Uterus (tissue), 4 donors: ENCODE results near the gene PI4K2A. TPM values are rescaled to one million over a fixed set of nuclear protein-coding genes. Genes with fewer than 3 reads are reported as not detected.
A peak's percentile ranks its signal among the peaks of the same experiment; 100 is the strongest.
"Not testable (repeated sequence)": the region's sequence is repeated elsewhere in the genome, so short reads cannot be mapped to it uniquely, and the experiment has no call there.

Source experiments
- DNase-seq, 2 donors: peaks; one replicate each; pipeline ENCODE4 v3.0.0-alpha.2; 2019 to 2020
- H3K27ac ChIP-seq, 2 donors: fragments of 200-600 bp; sonication (generic); 1 replicate in 1 of 2; 2 replicates in 1 of 2; pipeline ENCODE4 v1.5.1; 2016 to 2018
- H3K27me3 ChIP-seq, 2 donors: fragments of 200-600 bp; sonication (generic); one replicate each; pipeline ENCODE4 v1.5.1; 2018 to 2019; ENCODE audit warnings: control low read depth in 1 of 2
- H3K36me3 ChIP-seq, 2 donors: fragments of 200-600 bp; sonication (generic); one replicate each; pipeline ENCODE4 v1.5.1; 2019; ENCODE audit warnings: control low read depth in 1 of 2
- H3K4me1 ChIP-seq, 2 donors: fragments of 200-600 bp; sonication (generic); one replicate each; pipeline ENCODE4 v1.5.1; 2018 to 2019; ENCODE audit warnings: control low read depth in 1 of 2
- H3K4me3 ChIP-seq, 2 donors: fragments of 200-600 bp; sonication (generic); 1 replicate in 1 of 2; 2 replicates in 1 of 2; pipeline ENCODE4 v1.5.1; 2018 to 2019; ENCODE audit warnings: mild to moderate bottlenecking in 1 of 2
- H3K9me3 ChIP-seq, 2 donors: fragments of 200-600 bp; sonication (generic); one replicate each; pipeline ENCODE4 v1.5.1; 2019; ENCODE audit warnings: control low read depth in 1 of 2
- POLR2A ChIP-seq, 2 donors: fragments of 450-650 bp; IDR thresholded peaks; one replicate each; pipeline ENCODE4 v1.6.1; 2016; ENCODE audit warnings: antibody characterized with exemption in 2 of 2, mild to moderate bottlenecking in 1 of 2, moderate library complexity in 1 of 2
- intact Hi-C: fragments of 100-400 bp; cut with DNase I; formaldehyde crosslinking; loops from one replicate; pipeline ENCODE4 v1.15.1; 2023; ENCODE audit warnings: low total_unique reads
- total RNA-seq, 4 donors: library from RNA; depleted of rRNA in 3 of 4; stranded (reverse); fragments of >200 nt in 3 of 4; gene quantifications; one replicate each; pipeline versions ENCODE4 v1.1.0 to v1.2.4, GENCODE V29; 2014 to 2023
- TF ChIP-seq, protein P1 (sequence below), 4 experiments: fragments of 200-600 bp in 2 of 4; fragments of 450-650 bp in 2 of 4; sonication (generic) in 2 of 4; IDR thresholded peaks; one replicate each; pipeline ENCODE4 v1.5.1; 2016 to 2019; ENCODE audit warnings: antibody characterized with exemption in 4 of 4, mild to moderate bottlenecking in 2 of 4, moderate library complexity in 1 of 4
- donor health status: DM: yes; HTN: yes; CAD: no.

PI4K2A gene
- total RNA-seq, 4 donors from 2014 or later, result 5.6 to 14.7 (median 11.9) TPM

DNA sequence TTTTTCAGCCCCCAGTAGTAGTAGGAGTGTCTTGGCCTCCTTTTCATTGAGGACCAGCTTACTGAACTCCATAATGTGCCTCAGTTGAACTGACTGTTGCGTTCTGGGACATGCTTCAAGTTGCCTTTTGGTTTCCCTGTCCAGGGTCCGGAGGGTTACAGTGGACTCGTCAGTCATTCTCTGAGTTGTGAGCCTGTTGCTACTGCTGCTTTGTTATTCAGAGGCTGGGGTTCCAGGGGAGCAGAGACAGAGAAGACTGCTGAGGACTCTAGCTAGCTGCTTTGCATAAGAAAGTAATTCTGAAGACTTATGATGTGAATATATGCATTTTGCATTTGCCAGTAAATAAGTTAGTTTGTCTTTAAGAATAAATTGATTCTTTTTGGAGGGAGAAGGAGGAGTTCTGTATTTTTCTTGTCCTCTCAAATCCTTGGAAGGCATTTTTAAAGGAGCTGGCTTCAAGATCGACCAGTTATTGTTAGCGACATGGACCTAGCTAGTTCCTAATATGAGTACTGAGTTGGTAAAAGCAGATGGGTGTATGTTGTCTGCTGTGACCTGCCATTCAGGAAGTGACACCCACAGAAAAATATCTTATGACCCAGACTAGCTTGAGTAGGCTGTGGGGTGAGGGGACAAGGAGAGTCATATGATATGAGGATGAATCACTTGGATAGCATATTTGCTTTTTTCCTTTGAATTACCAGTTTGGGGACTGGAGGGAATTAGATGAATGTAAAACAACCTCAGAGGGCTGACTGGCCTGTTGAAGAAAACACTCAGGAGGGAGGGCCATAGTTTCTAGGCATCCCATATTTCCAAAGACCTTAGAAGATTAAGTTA lies 8.3 kb downstream of the PI4K2A start:
- no peak for DNase-seq
- no peaks in the 10 kb centered on the region for H3K36me3 ChIP-seq
- intact Hi-C loops, result no loop called here

DNA sequence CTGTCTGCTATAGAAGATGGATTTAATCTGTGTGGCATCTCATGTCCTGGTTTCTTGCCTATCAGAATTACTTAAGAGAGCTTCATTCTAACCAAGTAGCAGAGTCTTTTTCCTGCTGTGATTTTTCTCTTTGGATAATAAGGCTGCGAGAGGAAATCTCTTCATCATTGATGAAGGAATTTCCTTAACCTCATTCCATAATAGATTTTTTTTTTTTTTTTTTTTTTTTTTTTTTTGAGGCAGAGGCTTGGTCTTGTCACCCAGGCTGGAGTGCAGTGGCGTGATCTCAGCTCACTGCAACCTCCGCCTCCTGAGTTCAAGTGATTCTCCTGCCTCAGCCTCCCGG lies 8.9 kb downstream of the PI4K2A start:
- peak overlapping the region in 1 of 2 donors; percentile 5 for H3K27ac ChIP-seq
- DNase-seq, H3K9me3 ChIP-seq, H3K36me3 ChIP-seq, H3K4me3 ChIP-seq, H3K4me1 ChIP-seq, intact Hi-C loops, H3K27me3 ChIP-seq: not testable (repeated sequence)

More for the DNA sequence above, 8.3 kb downstream of the PI4K2A start:
- TF ChIP-seq POLR2A (IDR thresholded peaks at IDR 0.05), result no peak
- TF ChIP-seq, protein P1, sequence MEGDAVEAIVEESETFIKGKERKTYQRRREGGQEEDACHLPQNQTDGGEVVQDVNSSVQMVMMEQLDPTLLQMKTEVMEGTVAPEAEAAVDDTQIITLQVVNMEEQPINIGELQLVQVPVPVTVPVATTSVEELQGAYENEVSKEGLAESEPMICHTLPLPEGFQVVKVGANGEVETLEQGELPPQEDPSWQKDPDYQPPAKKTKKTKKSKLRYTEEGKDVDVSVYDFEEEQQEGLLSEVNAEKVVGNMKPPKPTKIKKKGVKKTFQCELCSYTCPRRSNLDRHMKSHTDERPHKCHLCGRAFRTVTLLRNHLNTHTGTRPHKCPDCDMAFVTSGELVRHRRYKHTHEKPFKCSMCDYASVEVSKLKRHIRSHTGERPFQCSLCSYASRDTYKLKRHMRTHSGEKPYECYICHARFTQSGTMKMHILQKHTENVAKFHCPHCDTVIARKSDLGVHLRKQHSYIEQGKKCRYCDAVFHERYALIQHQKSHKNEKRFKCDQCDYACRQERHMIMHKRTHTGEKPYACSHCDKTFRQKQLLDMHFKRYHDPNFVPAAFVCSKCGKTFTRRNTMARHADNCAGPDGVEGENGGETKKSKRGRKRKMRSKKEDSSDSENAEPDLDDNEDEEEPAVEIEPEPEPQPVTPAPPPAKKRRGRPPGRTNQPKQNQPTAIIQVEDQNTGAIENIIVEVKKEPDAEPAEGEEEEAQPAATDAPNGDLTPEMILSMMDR (IDR thresholded peaks at IDR 0.05), result no peak
- H3K27ac ChIP-seq, result peak overlapping the region in 1 of 2 donors; percentile 5
- no peaks in the 10 kb centered on the region for H3K9me3 ChIP-seq
- no peak overlapping the region for H3K4me3 ChIP-seq
- no peaks in the 10 kb centered on the region for H3K4me1 ChIP-seq
- H3K27me3 ChIP-seq, result no peaks in the 10 kb centered on the region

DNA sequence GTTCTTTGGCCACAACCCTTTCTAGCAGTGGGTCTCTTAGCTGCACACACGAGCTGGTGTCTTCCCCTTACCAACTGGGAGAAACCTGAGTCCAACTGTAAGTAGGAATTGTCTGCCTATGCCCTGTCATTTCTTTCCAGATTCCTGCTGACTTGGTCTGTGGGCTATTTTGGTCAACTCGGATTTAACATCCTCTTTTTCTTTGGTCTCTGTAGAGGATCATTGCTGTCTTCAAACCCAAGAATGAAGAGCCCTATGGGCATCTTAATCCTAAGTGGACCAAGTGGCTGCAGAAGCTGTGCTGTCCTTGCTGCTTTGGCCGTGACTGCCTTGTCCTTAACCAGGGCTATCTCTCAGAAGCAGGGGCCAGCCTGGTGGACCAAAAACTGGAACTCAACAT lies 10.3 kb downstream of the PI4K2A start:
- H3K36me3 ChIP-seq, result no peaks in the 10 kb centered on the region
- no peak overlapping the region for H3K27ac ChIP-seq
- no peaks in the 10 kb centered on the region for H3K27me3 ChIP-seq
- no peak overlapping the region for H3K4me3 ChIP-seq
- no peaks in the 10 kb centered on the region for H3K9me3 ChIP-seq
- intact Hi-C loops, result no loop called here
- DNase-seq, result no peak
- TF ChIP-seq POLR2A (IDR thresholded peaks at IDR 0.05), result no peak
- TF ChIP-seq, protein P1 (IDR thresholded peaks at IDR 0.05), result no peak
- H3K4me1 ChIP-seq, result no peaks in the 10 kb centered on the region

DNA sequence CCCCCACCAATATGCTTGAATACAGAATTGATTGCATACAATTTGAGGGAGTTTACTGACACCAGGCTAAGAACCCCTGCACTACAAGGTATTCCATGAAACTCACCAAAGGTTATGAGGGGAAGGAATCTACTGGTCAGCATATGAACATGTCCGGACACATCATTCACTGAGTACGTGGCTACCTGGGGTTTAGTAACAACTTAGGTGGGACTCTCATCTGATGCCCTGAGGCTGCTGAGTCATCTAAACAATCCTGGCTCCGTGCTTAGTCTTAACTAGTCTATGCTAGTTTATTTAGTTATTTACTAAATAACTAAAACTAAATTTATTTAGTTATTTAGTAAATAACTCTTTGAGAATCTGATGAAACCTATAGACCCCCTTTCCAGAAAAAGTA lies 11.3 kb downstream of the PI4K2A start:
- Histone ChIP-seq H3K36me3 (no peaks in the 10 kb centered on the region), H3K4me3 (no peak overlapping the region), H3K27me3 (no peaks in the 10 kb centered on the region), H3K4me1 (no peaks in the 10 kb centered on the region), H3K9me3 (no peaks in the 10 kb centered on the region), H3K27ac (no peak overlapping the region)
- intact Hi-C loops, result no loop called here
- TF ChIP-seq POLR2A (IDR thresholded peaks at IDR 0.05), result no peak
- TF ChIP-seq, protein P1 (IDR thresholded peaks at IDR 0.05), result no peak
- DNase-seq, result no peak

DNA sequence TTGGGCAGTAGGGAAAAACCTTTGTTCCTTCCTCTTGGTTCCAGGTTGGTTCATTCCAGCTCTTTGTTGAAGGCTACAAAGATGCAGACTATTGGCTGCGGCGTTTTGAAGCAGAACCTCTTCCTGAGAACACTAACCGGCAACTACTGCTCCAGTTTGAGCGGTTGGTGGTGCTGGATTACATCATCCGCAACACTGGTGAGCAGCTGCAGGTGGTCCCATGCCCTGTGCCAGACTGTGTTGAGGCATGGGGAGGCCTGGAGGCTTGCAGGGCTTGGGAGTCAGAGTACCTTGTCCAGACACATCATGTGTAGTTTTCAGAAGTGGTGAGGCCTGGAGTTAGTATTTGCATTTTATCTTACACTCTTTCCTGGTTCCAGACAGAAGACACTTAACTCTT lies 16.3 kb downstream of the PI4K2A start:
- Histone ChIP-seq H3K4me3 (no peak overlapping the region), H3K9me3 (no peaks in the 10 kb centered on the region), H3K36me3 (no peaks in the 10 kb centered on the region), H3K27me3 (no peaks in the 10 kb centered on the region), H3K4me1 (no peaks in the 10 kb centered on the region), H3K27ac (no peak overlapping the region)
- intact Hi-C loops, result no loop called here
- no peak for DNase-seq
- no peak for TF ChIP-seq POLR2A (IDR thresholded peaks at IDR 0.05)

DNA sequence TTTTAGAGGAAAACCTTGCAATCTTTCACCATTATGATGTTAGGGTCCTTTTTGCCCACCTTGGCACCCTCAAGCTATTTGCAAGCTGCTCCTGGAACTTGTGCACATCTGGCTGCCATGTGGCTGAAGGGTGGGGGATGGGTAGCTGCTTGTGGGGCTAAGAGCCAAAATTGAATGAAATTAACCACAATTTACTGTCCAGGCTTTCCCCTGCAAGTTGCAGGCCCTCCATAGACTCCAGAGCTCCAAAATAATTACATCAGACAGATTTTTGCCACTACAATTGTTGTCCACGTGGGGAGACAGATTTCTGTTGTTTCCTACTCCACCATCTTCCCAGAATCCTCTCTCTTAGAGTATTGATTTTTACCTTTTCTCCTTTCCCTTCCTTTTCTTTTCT lies 19.1 kb downstream of the PI4K2A start:
- no peak overlapping the region for H3K27ac ChIP-seq
- DNase-seq, result no peak
- H3K36me3 ChIP-seq, result no peaks in the 10 kb centered on the region
- TF ChIP-seq, protein P1 (IDR thresholded peaks at IDR 0.05), result no peak
- no peak for TF ChIP-seq POLR2A (IDR thresholded peaks at IDR 0.05)
- no peaks in the 10 kb centered on the region for H3K27me3 ChIP-seq
- no peak overlapping the region for H3K4me3 ChIP-seq
- no peaks in the 10 kb centered on the region for H3K4me1 ChIP-seq
- no peaks in the 10 kb centered on the region for H3K9me3 ChIP-seq
- intact Hi-C loops, result no loop called here
